NCI-H82 treated with DMSO at 0.1 percent for 48 hours (cell line): Measurements from ENCODE around the gene REPS2.

Source experiments
- DNase-seq: peaks from one replicate; lab custom pipeline; 2025; ENCODE audit not compliant: unreplicated experiment; lab: John Stamatoyannopoulos, UW

REPS2 gene

GRCh38 chrX:16946361-16946964 is at the start of gene REPS2:
REPS2 (plus strand) TSS chrX:16946658; CDS start chrX:16946862, 204 bp downstream.
- peak; percentile 36 for DNase-seq

- no peak for DNase-seq
Measured at GRCh38 chrX:16897445-16897844, 49.0 kb upstream of the REPS2 start.

GRCh38 chrX:16903274-16904022 is 43.0 kb upstream of the REPS2 start:
- no peak for DNase-seq

- DNase-seq: no peak
Measured at GRCh38 chrX:16910376-16910775, 36.1 kb upstream of the REPS2 start.

- no peak for DNase-seq
Measured at GRCh38 chrX:16914058-16914457, 32.4 kb upstream of the REPS2 start.

GRCh38 chrX:16916561-16916960 is 29.9 kb upstream of the REPS2 start:
- no peak for DNase-seq

GRCh38 chrX:16917120-16917519 is 29.3 kb upstream of the REPS2 start:
- DNase-seq: no peak

- DNase-seq: no peak
Measured at GRCh38 chrX:16918979-16919378, 27.5 kb upstream of the REPS2 start.

- DNase-seq: no peak
Measured at GRCh38 chrX:16920075-16920474, 26.4 kb upstream of the REPS2 start.

- no peak for DNase-seq
Measured at GRCh38 chrX:16923157-16923556, 23.3 kb upstream of the REPS2 start.

- no peak for DNase-seq
Measured at GRCh38 chrX:16924631-16925480, 21.6 kb upstream of the REPS2 start.

GRCh38 chrX:16930392-16930791 is 16.1 kb upstream of the REPS2 start:
- DNase-seq: no peak

- no peak for DNase-seq
Measured at GRCh38 chrX:16931371-16931770, 15.1 kb upstream of the REPS2 start.

GRCh38 chrX:16931855-16932575 is 14.4 kb upstream of the REPS2 start:
- DNase-seq: no peak

- no peak for DNase-seq
Measured at GRCh38 chrX:16934185-16934584, 12.3 kb upstream of the REPS2 start.

GRCh38 chrX:16946971-16947562 is 609 bp downstream of the REPS2 start:
- DNase-seq: no peak

- DNase-seq: no peak
Measured at GRCh38 chrX:16950423-16950822, 4.0 kb downstream of the REPS2 start.

GRCh38 chrX:16953606-16954211 is 7.3 kb downstream of the REPS2 start:
- no peak for DNase-seq

- no peak for DNase-seq
Measured at GRCh38 chrX:16957751-16958150, 11.3 kb downstream of the REPS2 start.

- no peak for DNase-seq
Measured at GRCh38 chrX:16958356-16958755, 11.9 kb downstream of the REPS2 start.
